T-helper 1 cell treated with Interleukin-12 subunit alpha and Interleukin-12 subunit beta and Interleukin-4 antibody, amounts not matched to agents 30 ng/mL and 1 ng/mL, for 36 hours (primary cell): ENCODE data around the gene LMAN2. TPM values are rescaled to one million over a fixed set of nuclear protein-coding genes. Genes with fewer than 3 reads are reported as not detected.

Experiments
- intact Hi-C: fragments of 100-400 bp; cut with micrococcal nuclease; formaldehyde crosslinking; loops from one replicate; pipeline ENCODE4 v1.15.1; 2024
- total RNA-seq: library from RNA; stranded (reverse); gene quantifications from 2 replicates; pipeline ENCODE4 v1.2.3, GENCODE V29; 2022

Gene LMAN2
- total RNA-seq, 1 donor from 2014 or later: 151 TPM

DNA sequence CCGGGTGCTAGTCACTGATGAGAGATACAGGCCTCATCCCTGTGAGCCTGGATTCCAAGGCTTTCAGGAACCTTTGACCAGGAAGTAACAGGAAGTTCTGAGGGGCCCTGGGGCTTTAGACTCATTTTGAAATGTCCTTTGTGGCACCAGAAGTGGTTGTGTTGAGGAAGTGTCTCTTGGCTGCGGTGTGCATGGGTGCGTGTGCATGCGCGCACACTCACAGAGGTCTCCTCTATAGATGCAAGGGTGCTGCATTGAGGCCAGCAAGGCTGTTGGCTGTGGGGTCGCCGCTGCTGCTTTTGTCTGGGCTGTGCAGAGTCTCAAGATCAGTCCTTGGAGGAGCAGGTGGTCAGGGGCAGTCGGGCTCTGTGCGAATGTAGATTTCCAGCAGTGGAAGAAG, 55.5 kb downstream of the LMAN2 start:
- intact Hi-C loops: no loop called here

DNA sequence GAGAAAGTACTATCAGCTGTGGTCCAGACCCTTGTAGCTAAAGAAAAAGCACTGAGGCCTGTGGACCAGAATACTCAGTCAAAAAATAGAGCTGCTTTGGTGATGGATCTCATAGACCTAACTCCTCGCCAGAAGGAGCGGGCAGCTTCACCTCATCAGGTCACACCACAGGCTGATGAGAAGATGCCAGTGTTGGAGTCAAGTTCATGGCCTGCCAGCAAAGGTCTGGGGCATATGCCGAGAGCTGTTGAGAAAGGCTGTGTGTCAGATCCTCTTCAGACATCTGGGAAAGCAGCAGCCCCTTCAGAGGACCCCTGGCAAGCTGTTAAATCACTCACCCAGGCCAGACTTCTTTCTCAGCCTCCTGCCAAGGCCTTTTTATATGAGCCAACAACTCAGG, 56.8 kb downstream of the LMAN2 start:
- intact Hi-C loops: no loop called here

DNA sequence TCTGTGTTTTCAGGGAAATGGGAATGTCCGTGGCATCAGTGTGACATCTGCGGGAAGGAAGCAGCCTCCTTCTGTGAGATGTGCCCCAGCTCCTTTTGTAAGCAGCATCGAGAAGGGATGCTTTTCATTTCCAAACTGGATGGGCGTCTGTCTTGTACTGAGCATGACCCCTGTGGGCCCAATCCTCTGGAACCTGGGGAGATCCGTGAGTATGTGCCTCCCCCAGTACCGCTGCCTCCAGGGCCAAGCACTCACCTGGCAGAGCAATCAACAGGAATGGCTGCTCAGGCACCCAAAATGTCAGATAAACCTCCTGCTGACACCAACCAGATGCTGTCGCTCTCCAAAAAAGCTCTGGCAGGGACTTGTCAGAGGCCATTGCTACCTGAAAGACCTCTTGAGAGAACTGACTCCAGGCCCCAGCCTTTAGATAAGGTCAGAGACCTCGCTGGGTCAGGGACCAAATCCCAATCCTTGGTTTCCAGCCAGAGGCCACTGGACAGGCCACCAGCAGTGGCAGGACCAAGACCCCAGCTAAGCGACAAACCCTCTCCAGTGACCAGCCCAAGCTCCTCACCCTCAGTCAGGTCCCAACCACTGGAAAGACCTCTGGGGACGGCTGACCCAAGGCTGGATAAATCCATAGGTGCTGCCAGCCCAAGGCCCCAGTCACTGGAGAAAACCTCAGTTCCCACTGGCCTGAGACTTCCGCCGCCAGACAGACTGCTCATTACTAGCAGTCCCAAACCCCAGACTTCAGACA, 57.5 kb downstream of the LMAN2 start:
- intact Hi-C loops: no loop called here

DNA sequence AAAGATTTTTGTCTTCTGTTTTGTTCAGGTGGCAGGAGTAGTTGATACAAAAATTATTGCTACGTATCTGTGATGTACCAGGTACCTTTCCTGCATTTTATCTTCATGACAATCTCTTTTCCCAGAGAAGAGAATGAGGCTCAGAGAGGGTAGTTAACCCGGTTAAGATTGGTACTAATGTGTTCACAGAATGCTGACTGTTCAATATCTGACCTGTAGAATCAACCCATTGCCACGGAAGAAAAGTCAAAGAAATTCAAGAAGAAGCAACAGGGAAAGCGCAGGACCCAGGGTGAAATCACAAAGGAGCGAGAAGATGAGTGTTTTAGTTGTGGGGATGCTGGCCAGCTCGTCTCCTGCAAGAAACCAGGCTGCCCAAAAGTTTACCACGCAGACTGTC, 59.7 kb downstream of the LMAN2 start:
- intact Hi-C loops: no loop called here

DNA sequence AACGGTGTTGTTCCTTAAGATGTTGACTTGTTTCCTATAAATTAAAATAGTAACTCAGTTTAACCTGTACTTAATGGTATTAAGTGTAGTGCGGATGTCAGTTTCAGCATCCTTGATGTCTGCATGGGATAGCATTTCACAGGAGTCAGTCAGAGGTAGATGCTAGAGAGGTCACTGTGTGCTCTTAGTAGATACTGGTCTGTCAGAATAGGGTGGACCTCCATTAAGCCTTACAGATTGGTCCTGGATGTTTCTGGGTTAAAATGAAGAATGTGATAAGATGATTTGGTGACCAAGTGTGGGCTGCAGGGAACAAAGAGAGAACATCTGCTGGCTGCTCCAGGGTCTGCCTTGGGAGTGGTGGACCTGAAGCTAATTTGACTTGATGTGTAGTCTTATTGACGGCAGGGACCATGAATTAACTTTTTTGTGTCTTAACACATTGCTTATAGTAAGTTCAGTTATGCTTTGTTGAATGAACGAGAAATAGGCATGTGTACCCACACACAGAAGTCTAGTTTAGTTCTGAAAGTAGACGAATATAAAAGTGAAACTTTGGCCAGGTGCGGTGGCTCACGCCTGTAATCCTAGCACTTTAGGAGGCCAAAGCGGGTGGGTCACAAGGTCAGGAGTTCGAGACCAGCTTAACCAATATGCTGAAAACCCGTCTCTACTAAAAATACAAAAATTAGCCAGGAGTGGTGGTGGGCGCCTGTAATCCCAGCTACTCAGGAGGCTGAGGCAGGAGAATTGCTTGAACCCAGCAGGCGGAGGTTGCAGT, 60.5 kb downstream of the LMAN2 start:
- intact Hi-C loops: no loop called here

DNA sequence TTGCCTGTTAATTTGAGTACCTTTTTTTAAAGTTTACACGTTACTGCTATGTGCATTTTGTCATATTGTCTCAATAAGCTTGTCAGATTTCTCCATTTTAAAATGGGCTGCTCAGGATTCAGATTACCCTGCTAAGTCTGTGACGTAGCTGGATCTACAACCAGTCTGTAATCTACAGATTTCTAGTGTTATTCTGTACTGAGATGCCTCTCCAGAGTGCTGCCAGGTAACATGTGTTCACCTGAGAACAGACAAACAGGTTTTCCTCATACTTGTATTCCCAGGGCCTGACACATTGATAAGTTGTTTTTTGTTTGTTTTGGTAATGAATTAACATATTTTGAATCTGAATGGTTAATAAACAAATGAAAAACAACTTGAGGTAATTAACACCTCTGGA, 63.3 kb downstream of the LMAN2 start:
- intact Hi-C loops: loop anchor here (5.0 kb wide), 1 partner anchor 176 kb away; no protein-coding TSS in a partner anchor

Other genes starting within 250 kb of the LMAN2 start
- 115 and 116 TPM in 2 replicates for gene NSD1, start 217.9 kb downstream of the LMAN2 start, total RNA-seq
- 42.2 and 42.3 TPM in 2 replicates for gene RAB24, start 47.9 kb downstream of the LMAN2 start, total RNA-seq
- 187 and 190 TPM in 2 replicates for gene PRELID1, start 47.9 kb downstream of the LMAN2 start, total RNA-seq
- gene MXD3, start 39.8 kb downstream of the LMAN2 start, total RNA-seq: 32.5 and 36.1 TPM in 2 replicates
- 90.9 and 95.3 TPM in 2 replicates for gene RGS14, start 6.3 kb upstream of the LMAN2 start, total RNA-seq
- gene SLC34A1, start 32.8 kb upstream of the LMAN2 start, total RNA-seq: 0.32 TPM in 1 of 2 replicates, not detected in the other
- not detected in 2 replicates for gene PFN3, start 49.0 kb upstream of the LMAN2 start, total RNA-seq
- gene F12, start 57.9 kb upstream of the LMAN2 start, total RNA-seq: 0.22 TPM in 1 of 2 replicates, not detected in the other
- gene GRK6, start 75.0 kb upstream of the LMAN2 start, total RNA-seq: 137 TPM in 2 replicates
- 3.0 and 3.4 TPM in 2 replicates for gene PRR7, start 95.1 kb upstream of the LMAN2 start, total RNA-seq
- gene DBN1, start 122.0 kb upstream of the LMAN2 start, total RNA-seq: 6.0 and 8.7 TPM in 2 replicates
- gene PDLIM7, start 145.9 kb upstream of the LMAN2 start, total RNA-seq: 34.8 and 35.7 TPM in 2 replicates
- gene DOK3, start 158.2 kb upstream of the LMAN2 start, total RNA-seq: 4.3 and 5.3 TPM in 2 replicates
- 106 and 126 TPM in 2 replicates for gene DDX41, start 165.3 kb upstream of the LMAN2 start, total RNA-seq
- gene FAM193B, start 202.9 kb upstream of the LMAN2 start, total RNA-seq: 87.8 and 93.8 TPM in 2 replicates
- 171 and 176 TPM in 2 replicates for gene TMED9, start 240.5 kb upstream of the LMAN2 start, total RNA-seq
- gene B4GALT7, start 248.5 kb upstream of the LMAN2 start, total RNA-seq: 21.8 and 24.7 TPM in 2 replicates